ENCODE data around the gene C19orf38. TPM values are rescaled to one million over a fixed set of nuclear protein-coding genes. Genes with fewer than 3 reads are reported as not detected.
A peak's percentile ranks its signal among the peaks of the same experiment; 100 is the strongest.

The C19orf38 gene
- total and polyA plus RNA-seq, 9 donors, result 2.3 to 5.6 (median 4.1) TPM

DNA sequence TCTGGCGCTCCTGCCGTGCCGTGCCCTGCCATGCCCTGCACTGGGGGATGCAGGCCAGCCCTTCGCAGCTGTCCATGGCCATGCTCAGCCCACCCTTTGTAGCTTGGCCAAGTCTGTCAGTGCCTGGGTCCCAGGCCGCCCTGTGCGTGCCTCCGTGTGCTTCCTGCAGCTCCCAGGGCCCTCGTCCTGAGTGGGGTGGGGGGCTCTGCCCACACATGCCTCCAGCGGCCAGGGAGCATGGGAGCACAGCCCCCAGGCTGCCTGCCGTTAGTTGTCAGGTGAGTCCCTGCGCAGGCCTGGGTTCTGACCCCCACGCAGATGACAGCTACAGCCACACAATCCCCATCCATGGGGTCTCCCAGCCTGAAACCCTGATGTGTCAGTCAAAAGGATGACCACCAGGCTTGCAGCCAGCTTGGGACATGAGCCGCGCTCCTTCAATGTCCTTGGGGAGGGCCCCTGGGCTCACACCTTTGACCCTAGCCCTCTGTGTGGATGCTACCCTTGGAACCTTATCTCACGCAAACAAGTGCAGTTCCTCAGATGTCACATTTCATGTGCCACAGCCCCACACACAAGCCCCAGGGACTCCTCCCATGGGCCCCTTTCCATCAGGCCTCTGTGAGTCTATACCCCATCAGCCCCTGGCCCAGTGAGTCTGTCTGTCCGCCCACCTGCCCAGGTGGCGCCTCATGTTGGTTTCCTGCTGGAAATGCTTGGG is 36.7 kb upstream of the C19orf38 start:
- DNase-seq, result peak; percentile 11
- 55% methylated on average over 14 of the region's 17 CpGs for WGBS (ENCODE audit: insufficient coverage)
- Histone ChIP-seq H3K36me3 (ENCODE audit: control insufficient read depth, insufficient read depth, low read length) (peaks cover 80% of the 10 kb centered on the region), H3K27me3 (ENCODE audit: control insufficient read depth, insufficient read depth, low read length) (no peaks in the 10 kb centered on the region), H3K4me1 (ENCODE audit: control insufficient read depth, insufficient read depth, low read length) (peaks cover 26% of the 10 kb centered on the region), H3K4me3 (ENCODE audit: low read length) (no peak overlapping the region), H3K27ac (ENCODE audit: low read length) (no peak overlapping the region), H3K9me3 (replicated peaks; ENCODE audit: control insufficient read depth, low read depth, low read length) (no peaks in the 10 kb centered on the region)

DNA sequence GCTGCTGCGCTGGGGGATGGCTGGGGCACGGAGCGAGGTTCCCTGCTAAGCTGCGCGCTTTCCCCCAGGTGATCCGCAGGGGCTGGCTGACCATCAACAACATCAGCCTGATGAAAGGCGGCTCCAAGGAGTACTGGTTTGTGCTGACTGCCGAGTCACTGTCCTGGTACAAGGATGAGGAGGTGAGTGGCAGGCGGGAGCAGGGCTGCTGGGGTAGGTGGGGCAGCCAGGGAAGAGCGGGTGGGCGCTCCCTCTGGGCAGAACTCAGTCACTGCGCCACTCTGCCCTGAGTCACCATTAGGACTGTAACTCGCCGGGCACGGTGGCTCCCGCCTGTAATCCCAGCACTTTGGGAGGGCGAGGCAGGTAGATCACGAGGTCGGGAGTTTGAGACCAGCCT is 36.0 kb upstream of the C19orf38 start:
- no peak for DNase-seq
- H3K36me3 ChIP-seq (ENCODE audit: control insufficient read depth, insufficient read depth, low read length), result peaks cover 79% of the 10 kb centered on the region
- H3K27me3 ChIP-seq (ENCODE audit: control insufficient read depth, insufficient read depth, low read length), result no peaks in the 10 kb centered on the region
- no peak overlapping the region for H3K27ac ChIP-seq (ENCODE audit: low read length)
- H3K4me3 ChIP-seq (ENCODE audit: low read length), result no peak overlapping the region
- peaks cover 29% of the 10 kb centered on the region for H3K4me1 ChIP-seq (ENCODE audit: control insufficient read depth, insufficient read depth, low read length)
- no peaks in the 10 kb centered on the region for H3K9me3 ChIP-seq (replicated peaks; ENCODE audit: control insufficient read depth, low read depth, low read length)
- 91% methylated on average over 18 of the region's 19 CpGs for WGBS (ENCODE audit: insufficient coverage)

DNA sequence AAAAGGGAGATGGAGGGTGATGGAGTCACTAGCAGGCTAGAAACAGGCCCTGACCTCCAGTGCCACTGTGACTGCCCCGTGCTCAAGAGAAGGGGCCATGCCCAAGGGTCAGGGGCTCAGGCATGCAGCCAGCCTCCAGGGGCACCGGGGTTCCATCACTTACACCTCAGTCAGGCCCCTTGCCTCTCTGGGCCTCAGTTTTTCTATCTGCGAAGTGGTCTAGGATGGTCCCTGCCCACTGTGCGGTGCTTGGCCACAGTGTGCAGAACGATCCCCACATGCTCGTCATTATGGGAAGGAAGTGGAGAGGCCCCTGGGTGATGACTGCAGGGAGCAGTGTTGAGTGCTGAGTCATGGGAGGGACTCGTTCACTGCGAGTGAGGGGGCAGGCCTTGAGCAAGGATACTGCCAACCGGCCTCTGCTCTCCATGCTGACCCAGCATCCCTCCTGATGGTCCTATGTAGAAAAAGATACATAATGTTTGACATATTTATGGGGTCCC is 35.3 kb upstream of the C19orf38 start:
- H3K27ac ChIP-seq (ENCODE audit: low read length), result no peak overlapping the region
- DNase-seq, result peak; percentile 80
- WGBS (ENCODE audit: insufficient coverage), result 36% methylated on average over 7 of the region's 9 CpGs
- no peak overlapping the region for H3K4me3 ChIP-seq (ENCODE audit: low read length)
- peaks cover 74% of the 10 kb centered on the region for H3K36me3 ChIP-seq (ENCODE audit: control insufficient read depth, insufficient read depth, low read length)
- peaks cover 31% of the 10 kb centered on the region for H3K4me1 ChIP-seq (ENCODE audit: control insufficient read depth, insufficient read depth, low read length)
- no peaks in the 10 kb centered on the region for H3K27me3 ChIP-seq (ENCODE audit: control insufficient read depth, insufficient read depth, low read length)
- no peaks in the 10 kb centered on the region for H3K9me3 ChIP-seq (replicated peaks; ENCODE audit: control insufficient read depth, low read depth, low read length)

DNA sequence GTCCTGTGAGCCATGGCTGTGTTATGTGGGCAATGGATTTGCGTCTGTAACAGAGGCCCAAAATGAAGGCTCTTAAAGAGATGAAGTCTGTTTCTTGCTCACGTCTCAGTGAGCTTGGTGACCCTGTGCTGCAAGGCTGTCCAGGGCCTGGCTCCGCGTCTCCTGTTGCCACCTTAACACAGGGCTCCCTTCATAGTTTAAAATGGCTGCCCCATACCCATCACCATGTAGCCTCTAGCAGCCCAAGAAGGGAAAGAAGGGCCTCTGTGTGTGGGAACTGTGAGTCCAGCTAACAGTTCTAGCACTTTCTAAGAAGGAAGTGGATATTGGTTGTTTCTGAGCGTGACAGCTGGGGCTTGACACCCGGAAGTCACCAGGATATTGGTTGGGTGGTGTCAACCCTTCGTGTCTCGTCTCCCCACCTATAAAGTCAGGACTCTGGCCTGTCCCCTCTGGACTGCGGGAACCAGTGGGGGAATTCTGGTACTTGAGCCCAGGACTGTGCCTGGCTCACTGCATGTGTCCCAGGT is 33.1 kb upstream of the C19orf38 start:
- H3K36me3 ChIP-seq (ENCODE audit: control insufficient read depth, insufficient read depth, low read length), result peaks cover 68% of the 10 kb centered on the region
- no peak overlapping the region for H3K4me3 ChIP-seq (ENCODE audit: low read length)
- no peaks in the 10 kb centered on the region for H3K27me3 ChIP-seq (ENCODE audit: control insufficient read depth, insufficient read depth, low read length)
- no peaks in the 10 kb centered on the region for H3K9me3 ChIP-seq (replicated peaks; ENCODE audit: control insufficient read depth, low read depth, low read length)
- DNase-seq, result no peak
- WGBS (ENCODE audit: insufficient coverage), result 81% methylated on average over 6 of the region's 9 CpGs
- H3K27ac ChIP-seq (ENCODE audit: low read length), result no peak overlapping the region
- H3K4me1 ChIP-seq (ENCODE audit: control insufficient read depth, insufficient read depth, low read length), result peaks cover 34% of the 10 kb centered on the region

DNA sequence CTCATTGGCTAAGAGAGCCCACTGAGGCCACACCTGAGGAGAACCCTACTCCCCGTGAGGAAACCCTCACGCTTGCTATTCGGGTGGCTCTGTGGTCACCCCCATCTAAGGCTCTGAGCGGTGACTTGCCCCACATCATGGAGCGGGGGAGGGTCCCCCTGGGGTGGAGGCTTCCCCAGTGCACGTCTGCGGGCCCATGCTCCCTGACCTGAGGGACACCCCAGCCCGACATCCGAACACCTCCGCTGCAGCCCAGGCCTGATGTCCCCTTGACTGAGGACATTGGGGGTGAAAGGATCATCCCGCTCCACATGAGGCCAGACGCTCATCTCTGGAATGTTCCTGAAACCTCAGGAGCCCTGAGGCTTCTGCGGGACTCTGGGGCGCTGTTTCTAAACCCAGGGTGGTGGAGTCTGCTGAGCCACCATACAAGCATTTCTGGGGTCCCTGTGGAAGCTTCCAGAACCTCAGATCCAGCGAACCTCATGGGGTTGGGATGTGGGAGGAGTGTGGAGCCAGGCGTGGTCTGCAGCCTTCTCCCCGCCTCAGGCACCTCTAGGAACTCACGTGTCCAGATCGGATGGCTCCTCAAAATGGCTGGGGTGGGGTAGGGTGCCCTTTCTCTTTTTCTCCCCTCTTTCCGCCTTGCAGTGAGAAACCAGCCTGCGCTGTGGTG is 32.1 kb upstream of the C19orf38 start:
- Histone ChIP-seq H3K4me1 (ENCODE audit: control insufficient read depth, insufficient read depth, low read length) (peaks cover 30% of the 10 kb centered on the region), H3K27ac (ENCODE audit: low read length) (peak overlapping the region; percentile 96), H3K36me3 (ENCODE audit: control insufficient read depth, insufficient read depth, low read length) (peaks cover 68% of the 10 kb centered on the region), H3K4me3 (ENCODE audit: low read length) (peak overlapping the region; percentile 60), H3K27me3 (ENCODE audit: control insufficient read depth, insufficient read depth, low read length) (no peaks in the 10 kb centered on the region), H3K9me3 (replicated peaks; ENCODE audit: control insufficient read depth, low read depth, low read length) (no peaks in the 10 kb centered on the region)
- DNase-seq, result peak; percentile 46
- 80% methylated on average over 7 of the region's 21 CpGs for WGBS (ENCODE audit: insufficient coverage)

DNA sequence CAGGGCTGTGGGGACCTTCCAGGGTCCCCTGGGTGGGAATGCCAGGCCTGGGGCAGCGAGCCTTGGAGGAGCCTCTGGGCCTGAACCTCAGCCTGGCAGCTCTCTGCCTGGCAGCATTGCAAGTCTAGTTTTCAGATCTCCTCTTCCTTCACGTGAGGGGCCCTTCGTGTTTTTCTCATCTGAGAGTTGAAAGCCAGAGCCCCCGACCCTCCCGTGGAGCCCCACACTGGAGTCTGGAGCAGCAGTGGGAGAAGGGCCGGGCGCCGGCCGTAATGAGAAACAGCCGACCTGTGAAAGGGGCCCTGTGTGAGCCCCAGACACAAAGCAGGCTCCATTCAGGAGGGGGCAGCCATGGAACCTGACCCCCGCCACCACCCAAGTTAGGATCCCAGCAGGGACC is 31.5 kb upstream of the C19orf38 start:
- Histone ChIP-seq H3K36me3 (ENCODE audit: control insufficient read depth, insufficient read depth, low read length) (peaks cover 66% of the 10 kb centered on the region), H3K27me3 (ENCODE audit: control insufficient read depth, insufficient read depth, low read length) (no peaks in the 10 kb centered on the region), H3K27ac (ENCODE audit: low read length) (peak overlapping the region; percentile 96), H3K9me3 (replicated peaks; ENCODE audit: control insufficient read depth, low read depth, low read length) (no peaks in the 10 kb centered on the region), H3K4me3 (ENCODE audit: low read length) (peak overlapping the region; percentile 60), H3K4me1 (ENCODE audit: control insufficient read depth, insufficient read depth, low read length) (peaks cover 26% of the 10 kb centered on the region)
- DNase-seq, result peak; percentile 39
- 17% methylated on average over 10 of the region's 11 CpGs for WGBS (ENCODE audit: insufficient coverage)

DNA sequence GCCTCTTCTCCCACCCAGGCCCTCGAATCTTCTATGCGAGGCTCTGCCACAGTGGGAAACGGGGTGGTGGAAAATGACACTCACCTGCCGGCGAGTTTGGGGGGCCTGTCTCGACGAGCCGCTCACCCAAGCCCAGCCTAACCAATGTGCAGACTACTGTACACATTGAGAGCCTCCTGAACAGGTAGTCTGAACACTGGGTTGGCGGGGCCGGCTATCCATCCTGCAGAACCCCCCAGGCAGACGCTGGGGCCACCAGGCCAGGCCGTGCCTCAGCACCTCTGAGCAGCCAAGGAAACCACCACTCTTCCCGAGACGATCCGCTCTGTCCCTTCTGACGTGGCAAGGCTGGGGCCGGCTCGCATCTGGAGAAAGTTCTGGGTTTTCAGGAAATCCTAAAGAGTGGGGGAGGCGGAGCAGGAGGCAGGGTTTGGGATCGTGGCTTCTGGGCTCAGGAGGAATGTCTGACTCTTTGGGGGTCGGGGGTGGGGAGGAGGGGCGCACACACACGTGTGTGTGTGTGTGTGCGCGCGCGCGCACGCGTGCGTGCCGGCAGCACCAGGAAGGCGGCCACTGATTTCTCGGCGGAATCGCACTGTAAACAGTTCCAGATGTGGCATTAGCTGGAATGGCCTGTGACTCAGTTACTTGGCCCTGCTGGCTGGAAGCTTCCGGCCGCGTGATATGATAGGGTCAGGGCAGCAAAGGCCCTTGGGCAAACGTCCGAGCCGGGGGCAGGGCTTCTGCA is 30.8 kb upstream of the C19orf38 start:
- peak overlapping the region; percentile 60 for H3K4me3 ChIP-seq (ENCODE audit: low read length)
- no peaks in the 10 kb centered on the region for H3K27me3 ChIP-seq (ENCODE audit: control insufficient read depth, insufficient read depth, low read length)
- 35% methylated on average over 31 of the region's 42 CpGs for WGBS (ENCODE audit: insufficient coverage)
- H3K27ac ChIP-seq (ENCODE audit: low read length), result peak overlapping the region; percentile 96
- peak; percentile 97 for DNase-seq
- H3K4me1 ChIP-seq (ENCODE audit: control insufficient read depth, insufficient read depth, low read length), result peaks cover 23% of the 10 kb centered on the region
- H3K9me3 ChIP-seq (replicated peaks; ENCODE audit: control insufficient read depth, low read depth, low read length), result no peaks in the 10 kb centered on the region
- peaks cover 63% of the 10 kb centered on the region for H3K36me3 ChIP-seq (ENCODE audit: control insufficient read depth, insufficient read depth, low read length)

DNA sequence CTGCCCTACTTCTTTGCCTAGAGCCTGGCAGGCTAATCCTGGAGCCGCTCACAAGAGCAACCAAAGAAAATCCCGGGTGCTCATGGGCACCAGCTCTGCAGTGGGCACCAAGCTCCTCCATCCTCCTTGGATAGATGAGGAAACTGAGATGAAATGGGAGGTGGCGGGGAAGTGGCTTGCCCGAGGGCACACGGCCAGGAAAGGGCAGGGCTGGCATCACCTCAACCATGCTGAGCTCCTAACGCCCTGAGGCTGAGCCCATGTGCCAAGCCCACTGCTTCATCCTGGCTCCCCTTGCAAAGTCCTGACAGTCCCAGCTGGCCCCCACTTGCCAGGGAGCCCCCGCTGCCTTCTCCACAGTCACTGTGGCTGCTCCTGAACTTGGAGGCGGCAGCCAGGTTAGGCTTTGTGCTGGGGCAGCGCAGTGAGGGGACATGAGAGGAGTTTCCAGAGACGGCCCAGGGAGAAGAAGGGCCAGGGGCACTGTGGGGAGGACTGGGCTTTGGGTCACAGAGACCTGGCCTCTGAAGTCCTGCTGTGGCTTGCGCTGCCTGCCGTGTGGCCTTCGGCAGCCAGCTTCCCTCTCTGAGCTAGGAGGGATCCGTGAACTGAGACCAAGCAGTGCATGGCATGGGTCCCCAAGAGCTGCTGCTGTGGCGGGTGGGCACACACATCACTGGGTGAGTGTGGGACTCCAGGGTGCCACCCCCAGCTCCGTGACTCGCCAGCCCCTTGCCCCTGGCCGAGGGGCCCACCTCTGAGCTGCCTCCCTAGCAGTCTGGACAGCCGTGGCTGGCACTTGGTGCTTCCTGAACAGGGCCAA is 29.7 kb upstream of the C19orf38 start:
- peak overlapping the region; percentile 96 for H3K27ac ChIP-seq (ENCODE audit: low read length)
- H3K4me3 ChIP-seq (ENCODE audit: low read length), result no peak overlapping the region
- peak; percentile 30 for DNase-seq
- peaks cover 23% of the 10 kb centered on the region for H3K4me1 ChIP-seq (ENCODE audit: control insufficient read depth, insufficient read depth, low read length)
- no peaks in the 10 kb centered on the region for H3K27me3 ChIP-seq (ENCODE audit: control insufficient read depth, insufficient read depth, low read length)
- H3K9me3 ChIP-seq (replicated peaks; ENCODE audit: control insufficient read depth, low read depth, low read length), result no peaks in the 10 kb centered on the region
- peaks cover 58% of the 10 kb centered on the region for H3K36me3 ChIP-seq (ENCODE audit: control insufficient read depth, insufficient read depth, low read length)
- WGBS (ENCODE audit: insufficient coverage), result 81% methylated on average over 17 of the region's 19 CpGs

DNA sequence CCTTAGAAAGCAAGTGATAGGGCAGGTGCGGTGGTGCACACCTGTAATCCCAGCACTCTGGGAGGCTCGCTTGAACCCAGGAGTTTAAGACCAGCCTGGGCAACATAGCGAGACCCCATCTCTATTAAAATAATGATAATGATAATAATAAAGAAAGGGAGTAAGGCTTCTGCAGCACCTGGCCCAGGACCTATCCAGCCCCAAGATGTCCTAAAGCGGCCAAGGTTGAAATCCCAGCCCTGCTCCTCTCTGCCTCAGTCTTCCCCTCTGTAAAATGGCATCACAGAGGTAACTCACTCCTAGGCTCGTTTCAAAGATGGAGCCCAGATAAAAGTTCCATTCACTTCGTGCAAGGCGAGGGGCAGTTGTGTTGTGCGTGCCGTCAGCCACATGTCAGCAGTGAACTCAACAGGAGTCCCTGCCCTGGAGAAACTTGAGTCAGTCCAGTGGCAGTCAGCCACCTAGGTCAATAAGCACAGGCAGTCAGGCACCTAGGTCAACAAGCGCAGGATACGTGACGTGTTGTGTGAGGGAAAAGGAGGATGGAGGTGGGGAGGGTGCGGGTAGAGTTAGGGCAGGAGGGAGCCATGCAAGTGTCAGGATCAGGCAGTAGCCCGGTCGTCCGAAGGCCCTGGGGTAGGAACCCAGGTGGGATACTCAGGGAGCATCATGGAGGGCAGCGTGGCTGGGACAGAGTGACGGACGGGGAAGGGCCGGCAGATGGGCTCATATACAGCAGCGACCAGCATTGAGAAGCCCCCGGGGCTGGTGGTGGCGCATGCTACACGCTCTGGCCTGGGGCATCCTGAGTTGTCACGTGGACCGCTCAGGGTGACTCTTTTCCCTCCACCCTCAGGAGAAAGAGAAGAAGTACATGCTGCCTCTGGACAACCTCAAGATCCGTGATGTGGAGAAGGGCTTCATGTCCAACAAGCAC is 28.8 kb upstream of the C19orf38 start:
- Histone ChIP-seq H3K4me1 (ENCODE audit: control insufficient read depth, insufficient read depth, low read length) (peaks cover 23% of the 10 kb centered on the region), H3K27me3 (ENCODE audit: control insufficient read depth, insufficient read depth, low read length) (no peaks in the 10 kb centered on the region), H3K27ac (ENCODE audit: low read length) (no peak overlapping the region), H3K36me3 (ENCODE audit: control insufficient read depth, insufficient read depth, low read length) (peaks cover 63% of the 10 kb centered on the region), H3K9me3 (replicated peaks; ENCODE audit: control insufficient read depth, low read depth, low read length) (no peaks in the 10 kb centered on the region), H3K4me3 (ENCODE audit: low read length) (no peak overlapping the region)
- WGBS (ENCODE audit: insufficient coverage), result 92% methylated on average over 17 of the region's 27 CpGs
- peak; percentile 15 for DNase-seq

Measured in muscle of leg (tissue), 11 donors.